Activated naive CD8-positive, alpha-beta T cell treated with anti-CD3 and anti-CD28 coated beads, Interleukin-2, amount 50 U/mL, for 16 hours (primary cell): ENCODE measurements around the gene MAP4K2.
"Not testable (repeated sequence)": the region's sequence is repeated elsewhere in the genome, so short reads cannot be mapped to it uniquely, and the experiment has no call there.

Experiments
- DNase-seq: peaks from one replicate; pipeline ENCODE4 v3.0.0-alpha.2; 2020; ENCODE audit warnings: low read depth, low spot score

MAP4K2 gene

GRCh38 chr11:64803158-64803845 is at the start of gene MAP4K2:
TSS of gene MAP4K2 (minus strand) at chr11:64803214. CDS start at chr11:64803149, 65 bp downstream.
- peak; percentile 68 for DNase-seq

DNA sequence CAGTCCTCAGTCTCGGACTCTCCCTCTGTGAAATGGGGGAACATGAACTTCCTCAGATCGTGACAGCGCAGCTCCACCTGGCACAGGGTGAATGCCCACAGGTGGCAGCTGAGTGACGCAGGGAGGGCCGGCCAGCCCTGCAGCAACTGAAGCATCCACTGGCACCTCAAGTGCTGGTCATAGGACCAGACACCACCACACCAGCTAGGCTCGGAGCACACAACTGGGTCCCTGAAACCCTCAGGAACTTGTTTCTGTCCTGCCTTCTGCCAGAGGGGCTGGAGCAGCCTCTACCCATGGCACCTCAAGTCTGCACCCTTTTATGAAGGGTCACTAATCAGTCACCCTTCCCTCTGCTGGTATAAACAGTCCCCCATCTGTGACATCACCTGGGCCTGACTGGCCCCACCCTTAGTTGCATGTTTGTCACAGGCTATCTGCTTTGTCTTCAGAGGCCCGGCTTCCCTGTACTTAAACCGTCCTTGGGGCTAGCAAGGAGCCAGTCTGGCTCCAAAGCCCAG is 48.9 kb upstream of the MAP4K2 start:
- DNase-seq, result no peak

DNA sequence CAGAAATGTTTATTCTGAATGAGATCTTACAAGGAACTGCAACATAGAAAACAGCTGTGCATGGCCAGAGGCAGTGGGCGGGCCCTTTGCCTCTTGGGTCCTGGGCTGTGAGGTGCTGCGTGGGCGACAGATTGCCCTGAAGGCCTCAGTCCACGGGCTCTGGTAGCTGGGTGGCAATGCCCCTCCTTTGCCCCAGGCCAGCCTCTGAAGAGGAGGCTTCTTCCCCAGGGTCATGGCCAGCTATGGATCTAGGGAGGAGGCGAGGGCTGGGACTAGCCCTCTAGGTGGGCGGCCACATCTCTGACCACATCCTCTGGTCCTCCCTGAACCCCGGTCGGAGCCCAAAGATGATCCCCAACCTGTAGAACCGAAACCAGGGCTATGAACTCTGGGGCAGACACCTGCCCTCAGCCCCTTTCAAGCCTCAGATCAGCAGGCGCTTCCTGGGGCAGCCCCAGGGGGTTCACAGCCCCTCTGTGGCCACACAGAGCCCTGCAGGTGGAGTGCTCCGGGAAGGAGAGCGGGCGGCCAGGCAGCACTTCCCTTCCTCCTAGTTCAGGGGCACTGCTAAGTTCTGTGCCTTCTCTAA is 48.1 kb upstream of the MAP4K2 start:
- no peak for DNase-seq

DNA sequence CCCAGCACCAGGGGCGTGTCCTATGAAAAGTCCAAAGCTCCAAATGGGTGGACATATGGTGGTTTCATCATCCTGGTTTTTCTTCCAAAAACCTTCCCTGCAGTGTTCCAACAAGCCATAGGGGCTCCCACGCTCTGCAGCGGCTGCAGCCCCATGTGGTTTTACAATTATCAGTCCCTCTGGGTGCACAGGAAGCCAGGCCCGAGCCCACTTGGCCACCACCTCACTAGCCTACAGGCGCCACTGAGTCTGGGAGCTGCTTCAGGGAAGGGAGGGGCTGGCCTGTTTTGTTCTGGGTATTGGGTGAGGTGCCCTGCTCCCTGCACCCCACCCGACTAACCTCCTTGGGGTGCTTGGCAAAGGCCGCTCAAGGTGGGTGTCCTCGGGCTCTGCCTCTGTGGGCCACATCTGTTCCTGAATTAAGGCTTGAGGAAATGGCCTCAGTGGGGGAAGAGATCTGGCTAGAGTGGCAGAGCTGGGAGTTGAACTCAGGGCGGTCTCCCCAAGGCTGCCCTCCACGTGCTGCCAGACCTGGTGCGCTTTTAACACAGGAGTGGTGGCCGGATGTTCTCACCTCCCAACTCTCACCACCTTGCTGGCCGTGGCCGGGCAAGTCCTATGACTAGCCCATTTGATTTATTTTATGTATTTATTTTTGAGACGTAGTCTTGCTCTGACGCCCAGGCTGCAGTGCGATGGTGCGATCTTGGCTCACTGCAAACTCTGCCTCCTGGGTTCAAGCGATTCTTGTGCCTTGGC is 46.8 kb upstream of the MAP4K2 start:
- DNase-seq, result no peak

DNA sequence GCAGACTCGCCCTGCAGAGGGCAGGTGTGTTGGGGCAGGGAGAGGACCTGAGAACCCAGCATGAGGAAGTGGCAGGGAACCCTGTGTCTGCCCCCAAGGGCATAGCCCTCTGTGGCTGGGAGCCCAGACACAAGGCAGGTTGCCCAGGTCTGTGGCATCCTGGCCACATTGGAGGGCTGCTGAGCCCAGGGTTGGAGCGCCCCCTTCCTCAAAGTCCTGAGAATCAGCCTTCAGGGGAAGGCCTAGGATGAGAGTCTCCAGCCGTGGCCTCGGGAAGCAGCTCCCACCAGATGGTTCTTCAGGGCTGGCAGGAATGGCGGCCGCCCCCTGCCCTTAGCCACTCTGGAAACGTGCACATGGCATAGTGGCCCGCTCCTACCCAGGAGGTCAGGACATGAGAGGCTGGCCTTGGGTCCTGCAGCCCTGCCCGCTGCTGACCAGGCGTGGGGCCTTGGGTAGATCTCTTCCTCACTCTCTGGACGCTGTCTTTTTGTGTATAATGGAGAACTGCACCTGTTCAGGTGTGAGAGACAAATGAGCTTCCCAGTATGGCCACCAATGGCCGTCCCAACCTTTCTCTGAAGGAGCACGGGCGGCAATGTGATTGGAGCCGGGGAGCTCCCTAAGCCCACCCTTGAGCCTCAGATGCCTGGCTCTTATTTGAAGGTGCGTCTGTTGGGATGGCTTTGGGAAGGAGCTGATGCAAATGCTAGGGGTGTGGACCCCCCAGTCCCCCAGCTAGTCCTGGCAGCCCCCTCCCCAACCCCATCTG is 46.0 kb upstream of the MAP4K2 start:
- DNase-seq, result no peak

- DNase-seq, result no peak
Measured at GRCh38 chr11:64848214-64848825, 45.3 kb upstream of the MAP4K2 start.

DNA sequence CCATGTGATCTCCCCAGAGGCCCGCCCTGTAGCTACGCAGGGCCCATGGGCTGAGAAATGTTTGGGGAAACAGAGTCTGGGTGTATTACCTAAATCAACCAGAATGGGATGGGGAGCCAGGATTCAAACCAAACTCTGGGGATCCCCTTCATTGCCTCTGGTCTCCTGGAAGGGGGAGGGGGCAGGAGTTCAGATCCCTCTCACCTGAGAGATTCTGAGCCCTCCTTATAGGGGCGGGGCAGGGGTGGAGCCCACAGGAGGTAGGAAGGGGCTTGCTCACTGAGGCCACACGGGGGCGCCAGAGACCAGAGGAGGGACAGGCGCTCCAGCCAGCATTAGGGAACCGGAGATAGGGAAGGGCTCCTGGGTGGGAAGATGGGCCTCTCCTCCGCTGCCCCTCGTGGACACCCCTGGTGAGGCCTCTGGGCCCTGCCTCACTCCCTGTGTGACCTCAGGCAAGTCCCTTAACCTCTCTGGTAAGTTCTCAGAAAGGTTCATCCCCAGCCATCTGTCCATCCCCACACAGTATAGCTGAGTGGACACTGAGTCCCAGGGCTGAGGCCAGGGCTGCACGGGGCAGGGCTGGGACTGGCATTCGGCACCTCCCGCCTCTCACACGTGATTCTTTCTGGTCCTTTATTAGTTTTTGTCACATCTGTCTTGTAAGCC is 44.1 kb upstream of the MAP4K2 start:
- DNase-seq, result peak; percentile 81

DNA sequence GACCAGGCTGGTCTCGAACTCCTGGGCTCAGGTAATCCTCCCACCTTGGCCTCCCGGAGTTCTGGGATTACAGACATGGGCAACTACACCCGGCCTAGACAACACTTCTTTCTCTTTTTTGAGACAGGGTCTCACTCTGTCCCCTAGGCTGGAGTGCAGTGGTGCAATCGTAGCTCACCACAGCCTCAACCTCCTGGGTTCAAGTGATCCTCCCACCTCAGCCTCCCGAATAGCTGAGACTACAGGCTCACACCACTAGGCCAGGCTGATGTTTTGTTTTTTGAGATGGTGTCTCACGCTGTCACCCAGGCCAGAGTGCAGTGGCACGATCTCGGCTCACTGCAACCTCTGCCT is 42.7 kb upstream of the MAP4K2 start:
- not testable (repeated sequence) for DNase-seq

- no peak for DNase-seq
Measured at GRCh38 chr11:64845129-64845775, 42.2 kb upstream of the MAP4K2 start.

DNA sequence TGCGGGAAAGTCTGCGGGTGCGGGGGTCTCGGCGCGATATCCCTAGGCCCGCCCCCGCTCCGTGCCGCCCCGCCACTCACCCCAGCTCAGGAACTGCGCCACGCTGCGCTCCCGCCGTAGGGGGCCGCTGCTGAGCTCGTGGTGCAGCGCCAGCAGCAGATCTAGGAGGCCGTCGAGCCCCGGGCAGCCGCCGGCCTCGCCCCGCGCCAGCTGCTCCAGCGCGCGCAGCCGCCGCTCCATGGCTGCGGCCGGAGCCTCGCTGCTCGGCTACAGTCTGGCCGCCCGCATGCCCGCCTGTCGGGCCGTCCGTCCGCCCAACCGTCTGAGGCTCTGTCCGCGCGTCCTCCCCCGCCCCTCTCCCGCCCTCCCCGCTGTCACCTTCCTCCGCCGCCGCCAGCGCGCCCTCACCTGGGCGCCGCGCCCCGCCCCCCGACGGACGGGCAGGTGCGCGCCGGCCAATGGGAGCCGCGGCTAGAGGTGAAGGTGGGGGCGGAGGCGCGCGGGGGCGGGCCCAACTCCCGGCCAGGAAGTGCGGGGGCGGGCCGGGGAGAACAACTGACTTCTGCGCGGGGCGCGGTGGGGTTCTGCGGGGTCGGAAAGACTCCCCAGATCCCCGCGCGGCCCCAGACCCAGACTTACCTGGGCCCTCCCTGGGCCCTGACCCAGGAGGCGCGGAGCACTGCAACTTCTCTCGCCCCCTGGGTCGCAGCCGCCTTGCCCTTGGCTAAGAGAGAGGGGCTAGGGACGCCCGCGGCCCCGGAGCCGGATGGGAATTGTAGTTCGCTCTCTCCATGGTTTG is 41.5 kb upstream of the MAP4K2 start, which contains the start of gene CDC42BPG:
Gene CDC42BPG, minus strand, starts transcription at position 324 of the 799 bp plus-strand sequence. Its CDS starts 84 bp downstream, at position 240.
- DNase-seq, result peak; percentile 29

- DNase-seq, result no peak
Measured at GRCh38 chr11:64843686-64844329, 40.8 kb upstream of the MAP4K2 start.

DNA sequence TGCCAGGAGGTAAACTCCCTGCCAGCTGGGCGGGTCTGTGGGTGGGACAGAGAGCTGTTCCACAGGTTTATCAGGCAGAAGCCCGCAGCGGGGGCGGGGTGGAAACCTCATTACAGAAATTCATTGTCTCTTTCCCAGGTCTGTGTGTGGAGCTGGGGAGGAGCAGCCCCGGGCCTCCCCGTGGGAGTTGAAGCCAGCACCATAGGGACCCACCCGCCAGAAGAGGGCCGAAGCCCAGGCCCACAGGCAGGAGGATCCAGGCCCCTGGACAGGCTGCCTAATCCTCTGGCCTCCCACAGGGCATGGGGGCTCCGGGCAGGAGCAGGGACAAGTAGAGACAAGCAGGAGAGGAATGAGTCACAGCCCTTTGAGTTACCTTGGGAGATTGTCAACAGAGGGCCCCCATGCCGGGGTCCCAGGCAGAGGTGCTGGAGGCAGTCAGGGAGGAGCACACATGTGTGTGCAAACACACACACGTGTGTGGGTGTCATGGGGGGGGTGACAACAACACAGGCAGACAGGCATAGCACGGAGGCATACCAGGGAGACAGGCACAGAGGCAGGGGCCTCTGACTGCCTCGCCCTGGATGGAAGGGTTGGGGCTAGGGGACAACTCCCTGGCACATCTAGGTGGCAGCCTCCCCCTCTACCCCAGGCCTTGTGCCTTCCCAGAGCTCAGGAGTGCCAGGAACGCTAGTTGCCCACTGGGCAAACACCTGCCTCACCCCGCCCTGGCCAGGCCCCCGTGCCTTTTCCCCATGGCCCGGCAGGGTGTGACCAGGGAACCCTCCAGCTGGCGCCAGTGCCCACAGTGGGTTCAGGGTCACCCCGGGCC is 40.1 kb upstream of the MAP4K2 start:
- no peak for DNase-seq

GRCh38 chr11:64842366-64842759 is 39.3 kb upstream of the MAP4K2 start:
- DNase-seq, result no peak

GRCh38 chr11:64841592-64842365 is 38.8 kb upstream of the MAP4K2 start:
- DNase-seq, result no peak

DNA sequence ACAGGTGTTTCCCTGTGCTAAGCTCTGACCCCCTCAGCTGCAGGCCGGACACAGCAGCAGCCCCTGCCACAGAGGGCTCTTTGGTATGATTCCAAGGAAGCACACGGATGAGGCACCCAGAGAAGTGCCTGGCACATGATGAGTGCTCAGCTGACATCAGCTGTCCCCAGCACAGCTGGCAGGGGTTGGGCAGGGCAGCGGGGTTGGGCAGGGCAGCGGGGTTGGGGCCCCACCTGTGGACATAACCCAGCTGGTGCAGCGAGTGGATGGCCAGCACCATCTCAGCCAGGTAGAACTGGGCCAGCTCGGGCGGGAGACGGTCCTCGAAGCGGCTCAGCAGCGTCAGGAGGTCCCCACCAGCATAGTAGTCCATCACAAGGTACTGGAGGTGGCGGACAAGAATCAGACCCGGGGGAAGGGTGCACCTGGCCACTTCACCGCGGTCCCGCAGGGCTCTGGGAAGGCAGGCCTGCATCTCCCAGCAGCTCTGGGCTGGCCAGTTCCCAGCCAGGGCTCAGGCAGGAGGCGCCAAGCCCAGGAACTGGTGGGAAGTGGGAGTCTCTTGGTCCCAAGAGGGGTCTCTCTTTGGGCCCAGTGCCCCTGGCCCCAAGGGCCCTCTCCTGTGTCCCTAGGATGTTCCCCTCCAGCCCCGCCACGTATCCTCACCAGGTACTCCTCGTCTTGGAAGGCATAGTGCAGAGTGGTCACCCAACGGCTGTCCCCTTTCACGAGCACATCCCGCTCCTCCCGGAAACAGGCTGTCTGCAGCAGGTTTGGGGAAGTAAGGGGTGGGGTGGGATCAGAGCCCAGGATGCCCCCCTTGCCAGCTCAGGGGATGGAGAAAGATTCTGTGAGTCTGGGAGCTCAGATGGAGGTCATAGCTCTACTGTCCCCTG is 37.1 kb upstream of the MAP4K2 start:
- no peak for DNase-seq

GRCh38 chr11:64839335-64839734 is 36.3 kb upstream of the MAP4K2 start:
- no peak for DNase-seq
